WTC11 (cell line): Measurements from ENCODE around the gene MTMR3.

Experiments
- CTCF ChIP-seq: fragments of 200-600 bp; IDR thresholded peaks from 2 replicates; pipeline ENCODE4 v1.8.0; 2022; ENCODE audit warnings: antibody characterized with exemption
- TCF7 ChIP-seq: sonication (generic); formaldehyde crosslinking; IDR thresholded peaks from 2 replicates; pipeline ENCODE4 v1.8.0; 2022; ENCODE audit warnings: mild to moderate bottlenecking, low read depth, missing genetic modification reagents, moderate library complexity

- TF ChIP-seq CTCF (no peak), TCF7 (CRISPR knock-in tag) (no peak)
These were observed 57.6 kb downstream of the MTMR3 start for GRCh38 chr22:29940526-29940925.
